ENCODE results near the gene TMEM164. TPM values are rescaled to one million over a fixed set of nuclear protein-coding genes. Genes with fewer than 3 reads are reported as not detected.

Gene TMEM164
- total RNA-seq, 1 experiment from 2014 or later: 32.6 TPM

DNA sequence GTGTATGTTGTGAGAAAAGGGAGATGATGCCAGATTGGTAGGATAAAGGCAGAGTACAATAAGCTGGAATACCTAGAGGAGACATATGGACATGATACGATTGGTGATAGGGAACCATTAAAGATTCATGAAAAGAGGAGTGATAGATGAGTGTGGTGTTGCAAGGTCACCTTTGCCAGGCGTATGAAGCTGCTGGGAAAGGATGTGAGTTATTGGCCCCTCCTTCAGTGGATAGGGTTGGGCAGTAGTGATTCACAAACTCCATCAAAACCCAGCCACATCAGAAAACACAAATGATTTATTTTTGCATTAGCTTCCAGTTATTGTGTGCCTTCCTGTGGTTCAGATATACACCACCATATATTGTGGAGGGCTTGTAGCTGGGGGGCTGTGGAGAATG lies 34.3 kb downstream of the TMEM164 start:
- peak; percentile 34 for DNase-seq (ENCODE audit: low read depth)

- DNase-seq (ENCODE audit: low read depth): no peak
Measured at GRCh38 chrX:110038900-110039299, 36.0 kb downstream of the TMEM164 start.

- no peak for DNase-seq (ENCODE audit: low read depth)
Measured at GRCh38 chrX:110041980-110042379, 39.1 kb downstream of the TMEM164 start.

- DNase-seq (ENCODE audit: low read depth): peak; percentile 48
Measured at GRCh38 chrX:110042496-110042895, 39.6 kb downstream of the TMEM164 start.

DNA sequence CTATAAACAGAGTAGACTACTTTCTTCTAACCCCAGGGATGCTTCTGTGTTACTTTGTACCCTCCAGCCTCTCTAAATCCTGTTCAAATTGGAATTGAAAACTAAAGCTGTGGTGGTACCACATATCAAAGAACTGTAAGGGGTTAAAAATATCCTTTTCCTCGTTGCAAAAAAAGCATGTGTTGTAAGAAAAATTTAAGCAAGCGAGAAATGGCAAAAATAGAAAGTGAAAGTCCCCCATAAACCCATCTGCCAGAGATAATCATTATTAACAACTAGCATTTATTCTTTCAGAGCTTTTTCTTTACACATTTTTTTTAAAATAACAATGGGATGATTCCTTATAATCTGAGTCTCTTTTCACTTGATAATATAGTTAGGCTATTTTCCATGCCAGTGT lies 40.6 kb downstream of the TMEM164 start:
- no peak for DNase-seq (ENCODE audit: low read depth)

GRCh38 chrX:110044346-110045249 lies 41.7 kb downstream of the TMEM164 start:
- no peak for DNase-seq (ENCODE audit: low read depth)

DNA sequence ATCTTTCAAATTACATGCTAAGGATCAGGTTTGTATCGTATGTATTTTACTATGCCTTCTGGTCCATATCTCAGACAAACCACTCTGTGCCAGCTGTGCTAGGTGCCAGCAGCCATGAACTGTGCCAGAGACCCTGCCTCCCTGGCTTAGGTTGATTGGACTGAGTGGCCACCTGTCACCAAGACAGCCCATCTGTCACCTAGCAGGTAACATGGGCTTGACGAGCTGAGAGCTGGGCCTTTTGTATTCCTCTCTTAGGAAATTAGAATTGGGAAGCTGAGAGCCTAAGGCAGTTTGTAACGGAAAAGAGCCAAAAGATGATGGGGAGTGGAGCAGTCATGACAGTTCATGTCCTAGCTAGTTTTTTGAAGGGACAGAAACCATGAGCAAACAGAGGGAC lies 42.5 kb downstream of the TMEM164 start:
- DNase-seq (ENCODE audit: low read depth): no peak

GRCh38 chrX:110046001-110046400 lies 43.1 kb downstream of the TMEM164 start:
- no peak for DNase-seq (ENCODE audit: low read depth)

GRCh38 chrX:110046971-110047370 lies 44.1 kb downstream of the TMEM164 start:
- no peak for DNase-seq (ENCODE audit: low read depth)

GRCh38 chrX:110049096-110049495 lies 46.2 kb downstream of the TMEM164 start:
- DNase-seq (ENCODE audit: low read depth): no peak

- no peak for DNase-seq (ENCODE audit: low read depth)
Measured at GRCh38 chrX:110050386-110050785, 47.5 kb downstream of the TMEM164 start.

DNA sequence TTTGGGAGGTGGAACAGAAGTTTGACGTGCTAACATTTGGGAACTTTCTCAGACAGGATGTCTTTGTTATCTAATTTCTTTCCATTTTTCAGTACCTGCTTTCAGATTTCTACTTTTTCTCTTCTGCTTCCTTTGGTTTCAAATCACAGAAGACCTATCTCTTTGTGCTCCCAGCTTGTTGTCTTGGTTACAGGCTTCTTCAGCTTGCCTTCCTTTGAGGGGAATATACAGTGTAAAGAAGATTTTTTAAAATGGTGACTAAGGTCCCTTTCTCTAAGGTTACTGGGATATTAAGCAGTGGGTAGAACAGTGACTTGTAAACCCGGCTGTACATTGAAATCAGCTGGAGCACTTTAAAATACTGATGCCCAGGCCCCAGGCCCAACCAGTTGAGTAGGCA lies 48.0 kb downstream of the TMEM164 start:
- DNase-seq (ENCODE audit: low read depth): no peak

GRCh38 chrX:110051559-110051958 lies 48.6 kb downstream of the TMEM164 start:
- DNase-seq (ENCODE audit: low read depth): no peak

DNA sequence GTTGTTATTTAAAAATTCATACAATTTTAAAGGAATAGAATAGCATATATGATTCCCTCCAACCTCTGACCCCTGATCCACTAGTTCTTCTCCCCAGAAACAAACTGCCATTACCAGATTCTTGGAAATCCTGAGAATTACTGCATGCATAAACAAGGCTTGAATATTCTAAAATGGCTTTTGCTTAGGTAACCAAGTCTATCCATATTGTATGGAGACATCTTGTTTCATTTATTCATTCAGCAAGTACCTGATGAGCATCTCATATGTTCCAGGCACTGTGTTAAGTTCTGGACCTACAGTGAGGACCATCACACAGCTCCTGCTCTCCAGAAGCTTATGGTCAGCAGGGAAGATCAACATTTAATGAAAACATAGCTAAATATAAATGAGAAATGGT lies 49.4 kb downstream of the TMEM164 start:
- DNase-seq (ENCODE audit: low read depth): no peak

GRCh38 chrX:110053453-110053852 lies 50.5 kb downstream of the TMEM164 start:
- no peak for DNase-seq (ENCODE audit: low read depth)

- DNase-seq (ENCODE audit: low read depth): peak; percentile 38
Measured at GRCh38 chrX:110055616-110056015, 52.7 kb downstream of the TMEM164 start.

DNA sequence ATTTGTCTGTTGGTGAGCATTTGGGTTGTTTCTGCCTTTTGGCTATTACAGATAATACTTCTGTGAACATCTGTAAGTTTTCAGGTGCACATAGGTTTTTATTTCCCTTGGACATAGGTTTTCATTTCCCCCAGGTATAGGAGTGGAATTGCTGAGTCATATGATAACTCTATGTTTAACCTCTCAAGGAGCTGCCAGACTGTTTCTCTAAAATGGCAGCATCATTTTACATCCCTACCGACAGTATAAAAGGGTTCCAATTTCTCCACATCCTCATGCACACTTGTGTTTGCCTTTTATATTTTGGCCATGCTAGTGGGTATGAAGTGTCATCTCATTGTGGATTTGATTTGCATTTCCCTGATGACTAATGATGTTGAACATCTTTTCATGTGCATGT lies 53.5 kb downstream of the TMEM164 start:
- DNase-seq (ENCODE audit: low read depth): peak; percentile 33

GRCh38 chrX:110059410-110059809 lies 56.5 kb downstream of the TMEM164 start:
- DNase-seq (ENCODE audit: low read depth): no peak

GRCh38 chrX:110060317-110060716 lies 57.4 kb downstream of the TMEM164 start:
- DNase-seq (ENCODE audit: low read depth): no peak

GRCh38 chrX:110060846-110061537 lies 58.1 kb downstream of the TMEM164 start:
- peak; percentile 5 for DNase-seq (ENCODE audit: low read depth)

DNA sequence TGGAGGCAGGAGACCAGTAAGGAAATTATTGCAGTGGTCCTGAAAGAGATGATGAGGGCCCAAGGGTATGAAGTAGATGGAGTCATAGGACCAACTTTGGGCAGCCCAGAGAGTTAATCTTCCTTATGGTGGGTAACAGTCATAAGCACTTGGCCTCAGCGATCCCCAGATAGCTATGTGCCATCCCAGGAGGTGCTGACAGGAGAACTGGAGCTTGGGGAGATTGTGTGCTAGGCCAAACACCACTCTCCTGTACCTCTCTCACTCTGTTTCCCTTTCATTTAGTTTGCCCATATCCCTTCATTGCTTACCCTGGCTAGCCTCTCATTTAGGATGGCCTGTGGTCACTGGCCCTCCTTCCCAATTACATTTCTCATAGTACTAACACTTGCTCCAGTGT lies 60.0 kb downstream of the TMEM164 start:
- DNase-seq (ENCODE audit: low read depth): no peak

DNA sequence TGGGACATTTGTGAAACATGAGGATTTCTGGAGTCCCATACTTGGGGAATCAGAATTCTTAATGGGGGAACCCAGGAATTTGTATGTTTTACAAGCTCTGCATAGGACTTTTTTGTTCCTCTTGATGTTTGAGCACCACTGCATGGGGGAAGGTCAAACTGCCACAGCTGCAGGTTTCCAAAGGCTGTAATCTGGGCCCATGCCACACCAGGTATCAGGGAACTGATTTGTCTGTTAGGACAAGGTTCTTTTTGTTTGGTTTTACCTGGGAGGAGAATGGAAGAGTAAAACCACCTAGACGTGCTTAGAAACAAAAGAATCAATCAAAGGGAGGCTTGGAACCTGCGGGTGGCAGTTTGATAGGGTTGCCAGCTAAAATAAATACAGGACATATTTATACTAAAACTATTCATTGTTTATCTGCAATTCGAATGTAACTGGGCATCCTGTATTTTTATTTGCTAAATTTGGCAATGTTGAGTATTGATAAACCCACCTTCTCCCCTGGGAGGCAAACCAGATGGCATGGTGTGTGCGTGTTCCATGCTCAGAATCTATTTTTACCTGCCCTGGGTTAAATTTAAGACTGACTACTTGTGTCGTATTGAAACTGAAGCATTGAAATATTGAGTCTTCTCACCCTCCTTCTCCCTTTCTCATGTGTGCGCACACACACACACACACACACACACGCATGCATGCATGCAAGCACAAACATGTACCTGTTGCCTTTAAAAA lies 63.7 kb downstream of the TMEM164 start:
- DNase-seq (ENCODE audit: low read depth): no peak
